ENCODE measurements around the gene UBA6. TPM values are rescaled to one million over a fixed set of nuclear protein-coding genes. Genes with fewer than 3 reads are reported as not detected.
A peak's percentile ranks its signal among the peaks of the same experiment; 100 is the strongest.

The UBA6 gene
- total RNA-seq, 1 donor from 2014 or later, result 146 TPM

GRCh38 chr4:67680581-67681222, 20.3 kb downstream of the UBA6 start:
- H3K36me3 ChIP-seq (ENCODE audit: control insufficient read depth, insufficient read depth, low read length), result no peaks in the 10 kb centered on the region
- DNase-seq (ENCODE audit: low read depth), result no peak
- TF ChIP-seq CTCF (IDR thresholded peaks at IDR 0.05; ENCODE audit: insufficient read depth, low read length, poor library complexity, severe bottlenecking), result no peak

GRCh38 chr4:67678612-67679011, 22.3 kb downstream of the UBA6 start:
- no peak for TF ChIP-seq CTCF (IDR thresholded peaks at IDR 0.05; ENCODE audit: insufficient read depth, low read length, poor library complexity, severe bottlenecking)
- H3K27me3 ChIP-seq (ENCODE audit: control insufficient read depth, insufficient read depth, low read length), result no peaks in the 10 kb centered on the region
- peak; percentile 16 for DNase-seq (ENCODE audit: low read depth)
- H3K4me3 ChIP-seq (ENCODE audit: low read depth, low read length), result no peak overlapping the region
- H3K36me3 ChIP-seq (ENCODE audit: control insufficient read depth, insufficient read depth, low read length), result no peaks in the 10 kb centered on the region

More at GRCh38 chr4:67680581-67681222, 20.3 kb downstream of the UBA6 start:
- no peaks in the 10 kb centered on the region for H3K27me3 ChIP-seq (ENCODE audit: control insufficient read depth, insufficient read depth, low read length)
- no peak overlapping the region for H3K4me3 ChIP-seq (ENCODE audit: low read depth, low read length)

- H3K4me3 ChIP-seq (ENCODE audit: low read depth, low read length), result no peak overlapping the region
- H3K27me3 ChIP-seq (ENCODE audit: control insufficient read depth, insufficient read depth, low read length), result no peaks in the 10 kb centered on the region
- TF ChIP-seq CTCF (IDR thresholded peaks at IDR 0.05; ENCODE audit: insufficient read depth, low read length, poor library complexity, severe bottlenecking), result no peak
- no peaks in the 10 kb centered on the region for H3K36me3 ChIP-seq (ENCODE audit: control insufficient read depth, insufficient read depth, low read length)
- no peak for DNase-seq (ENCODE audit: low read depth)
These were observed 26.9 kb downstream of the UBA6 start for GRCh38 chr4:67674098-67674497.

- no peaks in the 10 kb centered on the region for H3K36me3 ChIP-seq (ENCODE audit: control insufficient read depth, insufficient read depth, low read length)
- no peak for TF ChIP-seq CTCF (IDR thresholded peaks at IDR 0.05; ENCODE audit: insufficient read depth, low read length, poor library complexity, severe bottlenecking)
- no peak overlapping the region for H3K4me3 ChIP-seq (ENCODE audit: low read depth, low read length)
- H3K27me3 ChIP-seq (ENCODE audit: control insufficient read depth, insufficient read depth, low read length), result no peaks in the 10 kb centered on the region
- DNase-seq (ENCODE audit: low read depth), result no peak
These were observed 32.6 kb downstream of the UBA6 start for GRCh38 chr4:67668315-67668714.

- peaks cover 2% of the 10 kb centered on the region for H3K36me3 ChIP-seq (ENCODE audit: control insufficient read depth, insufficient read depth, low read length)
- no peak overlapping the region for H3K4me3 ChIP-seq (ENCODE audit: low read depth, low read length)
- no peaks in the 10 kb centered on the region for H3K27me3 ChIP-seq (ENCODE audit: control insufficient read depth, insufficient read depth, low read length)
- no peak for TF ChIP-seq CTCF (IDR thresholded peaks at IDR 0.05; ENCODE audit: insufficient read depth, low read length, poor library complexity, severe bottlenecking)
- DNase-seq (ENCODE audit: low read depth), result no peak
These were observed 40.5 kb downstream of the UBA6 start for GRCh38 chr4:67660418-67660817.

- Histone ChIP-seq H3K36me3 (ENCODE audit: control insufficient read depth, insufficient read depth, low read length) (peaks cover 2% of the 10 kb centered on the region), H3K27me3 (ENCODE audit: control insufficient read depth, insufficient read depth, low read length) (no peaks in the 10 kb centered on the region), H3K4me3 (ENCODE audit: low read depth, low read length) (no peak overlapping the region)
- no peak for DNase-seq (ENCODE audit: low read depth)
- TF ChIP-seq CTCF (IDR thresholded peaks at IDR 0.05; ENCODE audit: insufficient read depth, low read length, poor library complexity, severe bottlenecking), result no peak
These were observed 41.9 kb downstream of the UBA6 start for GRCh38 chr4:67659065-67659464.
